Thyroid gland (tissue), 4 donors: Measurements from ENCODE around the gene PRKCE.

Experiments
- CTCF ChIP-seq, 6 experiments: fragments of 200-600 bp in 3 of 6; fragments of 450-650 bp in 3 of 6; sonication (generic) in 3 of 6; IDR thresholded peaks; one replicate each; pipeline ENCODE4 v1.5.1; 2016 to 2019; ENCODE audit warnings: antibody characterized with exemption in 6 of 6, mild to moderate bottlenecking in 2 of 6, inconsistent platforms in 1 of 6, moderate library complexity in 1 of 6
- POLR2A ChIP-seq, 2 donors: fragments of 450-650 bp; IDR thresholded peaks; one replicate each; pipeline ENCODE4 v1.6.1; 2017; ENCODE audit warnings: antibody characterized with exemption in 2 of 2, mild to moderate bottlenecking in 2 of 2, moderate library complexity in 1 of 2

- TF ChIP-seq CTCF (IDR thresholded peaks at IDR 0.05) (no peak), POLR2A (IDR thresholded peaks at IDR 0.05) (no peak)
Observed at GRCh38 chr2:46184794-46185583, 533.5 kb downstream of the PRKCE start.
